DOHH2 (cell line): Measurements from ENCODE around the gene ZDHHC5.

Experiments
- H3F3A ChIP-seq: fragments of 200-600 bp; sonication (generic), shearing (Covaris generic); 2 replicates; pipeline ENCODE4 v1.6.0; 2016; ENCODE audit warnings: antibody characterized with exemption, mild to moderate bottlenecking; ENCODE audit not compliant: control insufficient read depth, insufficient read depth
- H3K27ac ChIP-seq: fragments of 200-600 bp; sonication (generic); 2 replicates; pipeline ENCODE4 v1.5.1; 2014; ENCODE audit warnings: low read depth, mild to moderate bottlenecking, low read length, moderate library complexity
- H3K27me3 ChIP-seq: fragments of 200-600 bp; sonication (generic); 2 replicates; pipeline ENCODE4 v1.6.1; 2014; ENCODE audit warnings: mild to moderate bottlenecking, low read length, mixed read lengths; ENCODE audit not compliant: control insufficient read depth
- H3K36me3 ChIP-seq: fragments of 200-600 bp; sonication (generic); 2 replicates; pipeline ENCODE4 v1.6.1; 2014; ENCODE audit warnings: mild to moderate bottlenecking, low read length, moderate library complexity, mixed read lengths; ENCODE audit not compliant: control insufficient read depth
- H3K4me1 ChIP-seq: fragments of 200-600 bp; sonication (generic); 2 replicates; pipeline ENCODE4 v1.6.1; 2014; ENCODE audit warnings: mild to moderate bottlenecking, low read length, mixed read lengths; ENCODE audit not compliant: control insufficient read depth
- H3K4me2 ChIP-seq: fragments of 200-600 bp; sonication (generic); 2 replicates; pipeline ENCODE4 v1.6.0; 2014; ENCODE audit warnings: mild to moderate bottlenecking, low read length, moderate library complexity
- H3K4me3 ChIP-seq: fragments of 200-600 bp; sonication (generic); 2 replicates; pipeline ENCODE4 v1.5.1; 2014; ENCODE audit warnings: mild to moderate bottlenecking, low read length, mixed read lengths
- H3K79me2 ChIP-seq: fragments of 200-600 bp; sonication (generic); 2 replicates; pipeline ENCODE4 v1.6.1; 2014; ENCODE audit warnings: mild to moderate bottlenecking, low read length, mixed read lengths; ENCODE audit not compliant: control insufficient read depth
- H3K9me2 ChIP-seq: fragments of 200-600 bp; sonication (generic); replicated peaks from 2 replicates; pipeline ENCODE4 v1.6.1; 2014; ENCODE audit warnings: mild to moderate bottlenecking, low read length, mixed read lengths; ENCODE audit not compliant: control insufficient read depth
- H3K9me3 ChIP-seq: fragments of 200-600 bp; sonication (generic); 2 replicates; pipeline ENCODE4 v1.6.1; 2014; ENCODE audit warnings: antibody characterized with exemption, low read length, mixed read lengths; ENCODE audit not compliant: control insufficient read depth, insufficient read depth
- H4K20me1 ChIP-seq: fragments of 200-600 bp; sonication (generic); 2 replicates; pipeline ENCODE4 v1.6.0; 2014; ENCODE audit warnings: low read depth, mild to moderate bottlenecking, antibody characterized with exemption, low read length, moderate library complexity; ENCODE audit not compliant: control insufficient read depth, insufficient read depth
- CTCF ChIP-seq: fragments of 200-600 bp; sonication (generic); IDR thresholded peaks from one replicate; pipeline ENCODE4 v1.5.1; 2014; ENCODE audit warnings: antibody characterized with exemption, mild to moderate bottlenecking, low read depth, low read length; ENCODE audit not compliant: poor library complexity, severe bottlenecking
- EZH2phosphoT487 ChIP-seq: fragments of 200-600 bp; sonication (generic); IDR thresholded peaks from 2 replicates; pipeline ENCODE4 v1.6.1; 2017; ENCODE audit warnings: borderline replicate concordance, mild to moderate bottlenecking, antibody characterized with exemption, low read length, moderate library complexity, mixed read lengths

The ZDHHC5 gene

GRCh38 chr11:57646799-57647303, 21.1 kb upstream of the ZDHHC5 start:
- Histone ChIP-seq H4K20me1 (no peaks in the 10 kb centered on the region), H3K4me2 (no peak overlapping the region), H3K27me3 (peaks cover 58% of the 10 kb centered on the region), H3K36me3 (no peaks in the 10 kb centered on the region), H3K4me3 (no peak overlapping the region), H3K9me3 (no peaks in the 10 kb centered on the region), H3K4me1 (peaks cover 19% of the 10 kb centered on the region), H3K27ac (no peak overlapping the region), H3K9me2 (no peaks in the 10 kb centered on the region), H3F3A (no peaks in the 10 kb centered on the region), H3K79me2 (no peaks in the 10 kb centered on the region)
- TF ChIP-seq CTCF (no peak), EZH2phosphoT487 (no peak)

- Histone ChIP-seq H3K27ac (no peak overlapping the region), H3K9me2 (no peaks in the 10 kb centered on the region), H3K4me1 (peaks cover 19% of the 10 kb centered on the region), H3K79me2 (no peaks in the 10 kb centered on the region), H4K20me1 (no peaks in the 10 kb centered on the region), H3F3A (no peaks in the 10 kb centered on the region), H3K4me3 (no peak overlapping the region), H3K4me2 (no peak overlapping the region), H3K27me3 (peaks cover 58% of the 10 kb centered on the region), H3K9me3 (no peaks in the 10 kb centered on the region), H3K36me3 (no peaks in the 10 kb centered on the region)
- TF ChIP-seq CTCF (no peak), EZH2phosphoT487 (no peak)
Observed at GRCh38 chr11:57647372-57647771, 20.5 kb upstream of the ZDHHC5 start.

GRCh38 chr11:57647960-57648800, 19.7 kb upstream of the ZDHHC5 start:
- no peaks in the 10 kb centered on the region for H3K9me3 ChIP-seq
- H3K4me3 ChIP-seq = no peak overlapping the region
- H4K20me1 ChIP-seq = no peaks in the 10 kb centered on the region
- peaks cover 27% of the 10 kb centered on the region for H3K4me1 ChIP-seq
- TF ChIP-seq EZH2phosphoT487 (no peak), CTCF (no peak)
- no peaks in the 10 kb centered on the region for H3F3A ChIP-seq
- peaks cover 58% of the 10 kb centered on the region for H3K27me3 ChIP-seq
- H3K27ac ChIP-seq = no peak overlapping the region
- H3K4me2 ChIP-seq = peak overlapping the region; percentile 65; the same call in 1 of the 2 replicates
- no peaks in the 10 kb centered on the region for H3K36me3 ChIP-seq
- H3K79me2 ChIP-seq = no peaks in the 10 kb centered on the region
- H3K9me2 ChIP-seq = no peaks in the 10 kb centered on the region
